ENCODE data around the gene RNF223.

- TF ChIP-seq CTCF (IDR thresholded peaks at IDR 0.05; ENCODE audit: low read length) = no peak
- no peak for TF ChIP-seq EZH2 (IDR thresholded peaks at IDR 0.05; ENCODE audit: borderline replicate concordance, low read length)
Measured at GRCh38 chr1:1098681-1099421, 24.7 kb upstream of the RNF223 start.

Measured in OCI-LY1 (cell line).